ENCODE data around the gene MGAT5. TPM values are rescaled to one million over a fixed set of nuclear protein-coding genes. Genes with fewer than 3 reads are reported as not detected.

The MGAT5 gene
- total RNA-seq, 2 donors from 2014 or later, result 61.7 to 63.2 TPM

DNA sequence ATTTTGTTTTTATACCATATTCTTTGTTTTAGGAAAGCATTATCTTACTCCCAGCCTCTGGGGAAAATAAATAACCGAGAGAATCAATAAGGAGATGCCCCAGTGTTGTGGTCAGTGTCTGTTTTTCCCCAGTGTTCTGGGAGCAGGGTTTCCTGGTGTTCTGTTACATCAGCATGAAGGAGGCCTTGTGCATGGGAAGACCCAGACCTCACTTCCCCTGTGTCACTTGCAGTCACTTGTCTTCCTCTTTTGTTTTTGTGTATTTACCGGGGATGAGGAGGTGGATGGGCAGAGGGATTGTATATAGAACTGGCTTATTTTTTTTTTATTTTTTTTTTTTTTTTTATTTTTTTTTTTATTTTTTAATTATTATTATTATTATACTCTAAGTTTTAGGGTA, 45.0 kb upstream of the MGAT5 start:
- H3K27me3 ChIP-seq, result no peaks in the 10 kb centered on the region
- TF ChIP-seq, protein P1, sequence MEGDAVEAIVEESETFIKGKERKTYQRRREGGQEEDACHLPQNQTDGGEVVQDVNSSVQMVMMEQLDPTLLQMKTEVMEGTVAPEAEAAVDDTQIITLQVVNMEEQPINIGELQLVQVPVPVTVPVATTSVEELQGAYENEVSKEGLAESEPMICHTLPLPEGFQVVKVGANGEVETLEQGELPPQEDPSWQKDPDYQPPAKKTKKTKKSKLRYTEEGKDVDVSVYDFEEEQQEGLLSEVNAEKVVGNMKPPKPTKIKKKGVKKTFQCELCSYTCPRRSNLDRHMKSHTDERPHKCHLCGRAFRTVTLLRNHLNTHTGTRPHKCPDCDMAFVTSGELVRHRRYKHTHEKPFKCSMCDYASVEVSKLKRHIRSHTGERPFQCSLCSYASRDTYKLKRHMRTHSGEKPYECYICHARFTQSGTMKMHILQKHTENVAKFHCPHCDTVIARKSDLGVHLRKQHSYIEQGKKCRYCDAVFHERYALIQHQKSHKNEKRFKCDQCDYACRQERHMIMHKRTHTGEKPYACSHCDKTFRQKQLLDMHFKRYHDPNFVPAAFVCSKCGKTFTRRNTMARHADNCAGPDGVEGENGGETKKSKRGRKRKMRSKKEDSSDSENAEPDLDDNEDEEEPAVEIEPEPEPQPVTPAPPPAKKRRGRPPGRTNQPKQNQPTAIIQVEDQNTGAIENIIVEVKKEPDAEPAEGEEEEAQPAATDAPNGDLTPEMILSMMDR (IDR thresholded peaks at IDR 0.05), result no peak
- no peak overlapping the region for H3K27ac ChIP-seq
- no peaks in the 10 kb centered on the region for H3K9me3 ChIP-seq
- no peak for DNase-seq
- H3K36me3 ChIP-seq, result no peaks in the 10 kb centered on the region
- no peak overlapping the region for H3K4me3 ChIP-seq
- H3K4me1 ChIP-seq, result no peaks in the 10 kb centered on the region
- intact Hi-C loops (cut with DNase I), result loop anchor here (5.0 kb wide), 1 partner anchor 92 kb away; no protein-coding TSS in a partner anchor
- no peak overlapping the region for H3K9ac ChIP-seq (ENCODE audit: low read depth in 2 of 2, low read length in 2 of 2)

DNA sequence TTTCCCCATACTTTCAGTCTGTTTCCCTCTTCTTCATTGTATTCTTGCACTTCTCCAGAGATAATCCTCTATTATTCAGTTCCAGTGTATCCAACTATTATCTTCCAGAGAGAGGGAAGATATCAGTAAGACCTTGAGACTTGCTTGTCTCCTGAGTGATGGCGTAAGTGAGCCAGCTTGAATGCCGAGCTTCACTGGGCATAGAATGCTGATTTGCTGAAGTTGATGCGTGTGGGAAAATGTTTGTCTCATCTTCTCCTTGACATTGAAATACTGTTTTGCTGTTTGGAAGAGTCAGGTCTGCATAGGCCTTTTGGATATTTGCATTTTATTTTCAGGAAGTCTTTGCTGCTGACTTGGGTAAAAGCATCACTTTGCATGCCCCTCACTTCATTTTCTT, 41.1 kb upstream of the MGAT5 start:
- intact Hi-C loops (cut with DNase I), result no loop called here
- Histone ChIP-seq H3K9me3 (no peaks in the 10 kb centered on the region), H3K4me3 (no peak overlapping the region), H3K9ac (ENCODE audit: low read depth in 2 of 2, low read length in 2 of 2) (no peak overlapping the region), H3K27me3 (no peaks in the 10 kb centered on the region), H3K36me3 (no peaks in the 10 kb centered on the region), H3K27ac (no peak overlapping the region), H3K4me1 (no peaks in the 10 kb centered on the region)
- TF ChIP-seq, protein P1 (IDR thresholded peaks at IDR 0.05), result no peak
- no peak for DNase-seq

DNA sequence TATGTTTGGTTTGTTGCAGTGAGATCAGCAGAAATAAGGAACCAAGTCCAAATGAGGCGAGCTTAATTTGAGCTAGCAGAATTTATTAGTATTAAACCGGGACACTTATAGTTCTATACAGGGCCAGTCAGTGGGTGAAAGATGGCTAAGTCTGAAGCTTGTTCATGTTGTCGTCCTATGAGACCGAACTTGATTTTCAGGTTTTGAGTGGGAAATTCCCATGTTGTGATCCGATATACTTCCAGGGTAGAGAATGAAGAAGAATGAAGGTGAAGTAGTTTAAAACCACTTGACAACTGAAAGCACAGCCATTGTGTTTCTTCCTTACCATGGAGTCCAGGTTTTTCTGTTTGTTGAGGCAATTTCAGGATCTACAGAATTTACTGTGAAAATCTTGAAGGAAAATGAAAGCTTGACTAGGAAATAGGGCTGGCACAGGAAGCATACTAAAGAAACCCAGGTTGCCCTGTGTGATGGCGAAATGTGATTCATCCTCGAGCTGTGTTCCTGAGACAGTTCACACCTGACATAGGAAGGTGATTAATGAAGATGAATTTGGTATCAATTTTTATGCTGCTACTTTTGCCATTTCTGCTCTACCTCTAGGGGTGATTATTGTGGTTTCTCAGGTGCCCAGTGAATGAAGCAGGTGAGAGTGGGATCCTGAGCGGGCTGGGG, 37.6 kb upstream of the MGAT5 start:
- peaks cover 7% of the 10 kb centered on the region for H3K4me1 ChIP-seq
- DNase-seq, result no peak
- intact Hi-C loops (cut with DNase I), result no loop called here
- H3K27ac ChIP-seq, result no peak overlapping the region
- H3K9ac ChIP-seq (ENCODE audit: low read depth in 2 of 2, low read length in 2 of 2), result no peak overlapping the region
- TF ChIP-seq, protein P1 (IDR thresholded peaks at IDR 0.05), result no peak
- H3K36me3 ChIP-seq, result no peaks in the 10 kb centered on the region
- H3K4me3 ChIP-seq, result no peak overlapping the region
- H3K9me3 ChIP-seq, result no peaks in the 10 kb centered on the region
- H3K27me3 ChIP-seq, result no peaks in the 10 kb centered on the region

DNA sequence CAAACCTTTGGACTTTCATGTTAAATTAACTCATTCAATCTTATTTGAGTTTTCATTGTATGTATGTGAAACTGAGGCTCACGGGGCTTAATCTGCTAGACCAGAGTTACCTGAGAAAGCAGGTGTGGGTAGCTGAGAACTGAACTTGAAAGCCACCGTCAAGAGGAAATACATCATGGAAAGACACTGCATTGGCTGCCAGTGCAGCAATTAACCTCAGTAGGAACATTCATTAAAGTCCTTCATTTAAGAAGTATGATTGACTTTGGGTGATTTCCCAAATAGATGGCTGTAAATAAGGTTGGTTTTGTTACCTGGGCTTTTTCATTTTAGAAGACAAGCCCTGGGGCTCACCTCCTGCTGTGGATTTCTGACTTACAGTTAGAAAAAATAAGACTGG, 36.5 kb upstream of the MGAT5 start:
- Histone ChIP-seq H3K27me3 (no peaks in the 10 kb centered on the region), H3K36me3 (no peaks in the 10 kb centered on the region), H3K27ac (no peak overlapping the region), H3K4me1 (peaks cover 7% of the 10 kb centered on the region), H3K9me3 (no peaks in the 10 kb centered on the region), H3K4me3 (no peak overlapping the region), H3K9ac (ENCODE audit: low read depth in 2 of 2, low read length in 2 of 2) (no peak overlapping the region)
- intact Hi-C loops (cut with DNase I), result no loop called here
- TF ChIP-seq, protein P1 (IDR thresholded peaks at IDR 0.05), result no peak
- DNase-seq, result no peak

DNA sequence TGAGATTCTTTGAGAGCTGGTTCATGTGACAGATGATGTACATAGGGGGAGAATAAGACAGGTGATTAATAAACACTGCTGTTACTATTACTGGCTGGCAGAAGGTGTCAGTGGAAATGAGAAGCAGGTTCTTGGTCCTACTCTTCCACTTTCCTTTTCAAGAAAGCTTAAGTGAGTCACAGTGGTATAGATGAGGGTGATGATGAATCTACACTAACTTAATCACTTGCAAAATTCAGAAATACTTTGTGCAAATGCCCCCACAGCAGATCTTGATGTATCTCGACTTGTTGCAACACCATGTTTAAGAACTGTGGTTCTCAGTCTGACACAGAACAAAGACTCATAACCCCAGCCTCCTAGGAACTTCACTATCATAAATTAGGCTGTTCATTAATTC, 35.9 kb upstream of the MGAT5 start:
- Histone ChIP-seq H3K9me3 (no peaks in the 10 kb centered on the region), H3K36me3 (no peaks in the 10 kb centered on the region), H3K27ac (no peak overlapping the region), H3K4me3 (no peak overlapping the region), H3K9ac (ENCODE audit: low read depth in 2 of 2, low read length in 2 of 2) (no peak overlapping the region), H3K27me3 (no peaks in the 10 kb centered on the region), H3K4me1 (peaks cover 7% of the 10 kb centered on the region)
- DNase-seq, result no peak
- TF ChIP-seq, protein P1 (IDR thresholded peaks at IDR 0.05), result no peak
- intact Hi-C loops (cut with DNase I), result no loop called here
